Duodenal mucosa (tissue), 2 donors: ENCODE results near the gene SNX30.
A peak's percentile ranks its signal among the peaks of the same experiment; 100 is the strongest.

Experiments used
- H3K27ac ChIP-seq: one replicate; pipeline ENCODE4 v1.7.0; 2013; ENCODE audit warnings: low read depth, low read length
- H3K27me3 ChIP-seq, 2 donors: one replicate each; pipeline ENCODE4 v1.7.0; 2013; ENCODE audit warnings: low read length in 2 of 2, control low read depth in 1 of 2; ENCODE audit not compliant: insufficient read depth in 2 of 2, control insufficient read depth in 1 of 2
- H3K36me3 ChIP-seq, 2 donors: one replicate each; pipeline ENCODE4 v1.7.0; 2013; ENCODE audit warnings: low read length in 2 of 2, control low read depth in 1 of 2; ENCODE audit not compliant: insufficient read depth in 2 of 2, control insufficient read depth in 1 of 2
- H3K4me1 ChIP-seq, 2 donors: one replicate each; pipeline ENCODE4 v1.7.0; 2013; ENCODE audit warnings: low read length in 2 of 2, control low read depth in 1 of 2; ENCODE audit not compliant: insufficient read depth in 2 of 2, control insufficient read depth in 1 of 2
- H3K4me3 ChIP-seq, 2 donors: one replicate each; pipeline ENCODE4 v1.7.0; 2013; ENCODE audit warnings: low read length in 2 of 2, low read depth in 1 of 2
- H3K9ac ChIP-seq, 2 donors: one replicate each; pipeline ENCODE4 v1.7.0; 2013; ENCODE audit warnings: low read length in 2 of 2, low read depth in 1 of 2
- H3K9me3 ChIP-seq, 2 donors: one replicate each; pipeline ENCODE4 v1.7.0; 2013; ENCODE audit warnings: low read length in 2 of 2, control low read depth in 1 of 2; ENCODE audit not compliant: control insufficient read depth in 1 of 2

SNX30 gene, protein sequence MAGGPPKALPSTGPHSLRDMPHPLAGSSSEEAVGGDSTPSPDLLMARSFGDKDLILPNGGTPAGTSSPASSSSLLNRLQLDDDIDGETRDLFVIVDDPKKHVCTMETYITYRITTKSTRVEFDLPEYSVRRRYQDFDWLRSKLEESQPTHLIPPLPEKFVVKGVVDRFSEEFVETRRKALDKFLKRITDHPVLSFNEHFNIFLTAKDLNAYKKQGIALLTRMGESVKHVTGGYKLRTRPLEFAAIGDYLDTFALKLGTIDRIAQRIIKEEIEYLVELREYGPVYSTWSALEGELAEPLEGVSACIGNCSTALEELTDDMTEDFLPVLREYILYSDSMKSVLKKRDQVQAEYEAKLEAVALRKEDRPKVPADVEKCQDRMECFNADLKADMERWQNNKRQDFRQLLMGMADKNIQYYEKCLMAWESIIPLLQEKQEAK

DNA sequence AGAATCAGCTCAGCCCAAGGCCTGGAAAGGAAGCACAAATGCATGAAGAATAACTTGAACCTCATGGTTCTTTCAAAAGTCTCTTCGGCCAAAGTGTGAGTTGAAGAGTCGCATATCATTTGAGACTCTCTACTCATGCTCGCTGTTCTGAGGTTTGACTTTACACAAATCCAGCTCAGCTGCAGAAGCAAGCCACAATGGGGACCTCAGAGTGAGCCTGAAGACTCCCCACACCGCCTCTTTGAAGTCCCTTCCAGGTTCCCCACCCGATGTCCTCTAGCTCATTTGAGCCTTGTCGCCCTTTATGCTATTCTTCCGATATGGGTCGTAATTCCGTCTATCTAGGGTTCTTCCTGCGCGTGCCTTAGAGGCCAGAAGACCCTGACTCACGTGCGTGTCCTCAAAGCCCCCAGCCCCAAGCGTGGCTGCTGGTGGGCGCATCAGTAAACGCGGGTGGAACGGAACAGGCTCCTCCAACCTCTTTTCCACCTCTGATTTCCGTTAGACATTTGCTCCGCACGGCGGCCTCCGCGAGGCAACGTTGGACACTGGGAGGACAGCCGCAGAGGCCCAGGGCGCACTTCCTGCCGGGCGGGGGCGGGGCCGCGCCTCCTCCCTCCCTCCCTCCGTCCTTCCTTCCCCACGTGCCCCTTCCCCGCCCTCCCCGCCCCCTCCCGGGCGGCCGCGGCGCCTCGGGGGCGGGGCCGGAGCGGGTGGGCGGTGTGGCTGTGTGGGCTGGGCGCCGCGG is at the start of gene SNX30:
Gene SNX30 (plus strand): TSS at position 745 of the 748 bp plus-strand sequence. CDS start 242 bp downstream, outside the sequence.
- Histone ChIP-seq H3K4me1 (peaks cover 35 to 38% of the 10 kb centered on the region in 2 donors), H3K9ac (peak within 1 kb of the TSS; percentile 73 to 96)

DNA sequence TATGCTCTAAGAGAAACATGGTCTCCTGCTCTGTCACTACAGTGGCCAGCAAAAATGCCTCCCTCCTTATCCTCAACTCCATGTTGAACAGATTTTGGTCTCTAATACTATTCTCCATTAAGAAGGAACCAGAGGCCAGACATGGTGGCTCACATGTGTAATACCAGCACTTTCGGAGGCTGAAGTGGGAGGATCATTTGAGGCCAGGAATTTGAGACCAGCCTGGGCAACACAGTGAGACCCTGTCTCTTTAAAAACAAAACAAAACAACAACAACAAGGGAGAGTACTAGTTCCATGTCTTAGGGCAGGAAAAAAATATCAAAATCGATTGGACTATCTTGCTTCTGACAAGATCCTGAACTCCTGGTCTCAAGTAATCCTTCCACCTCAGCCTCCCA is 47.3 kb upstream of the SNX30 start:
- Histone ChIP-seq H3K27ac (no peak overlapping the region), H3K9ac (no peak overlapping the region), H3K27me3 (no peaks in the 10 kb centered on the region), H3K4me3 (no peak overlapping the region), H3K36me3 (peaks cover 0 to 12% of the 10 kb centered on the region in 2 donors), H3K9me3 (no peaks in the 10 kb centered on the region), H3K4me1 (no peaks in the 10 kb centered on the region)

More for the DNA sequence above, at the start of gene SNX30:
- Histone ChIP-seq H3K9me3 (no peaks in the 10 kb centered on the region), H3K4me3 (peak within 1 kb of the TSS; percentile 94 to 96), H3K27ac (peak within 1 kb of the TSS; percentile 72), H3K36me3 (no peaks in the 10 kb centered on the region), H3K27me3 (no peaks in the 10 kb centered on the region)

DNA sequence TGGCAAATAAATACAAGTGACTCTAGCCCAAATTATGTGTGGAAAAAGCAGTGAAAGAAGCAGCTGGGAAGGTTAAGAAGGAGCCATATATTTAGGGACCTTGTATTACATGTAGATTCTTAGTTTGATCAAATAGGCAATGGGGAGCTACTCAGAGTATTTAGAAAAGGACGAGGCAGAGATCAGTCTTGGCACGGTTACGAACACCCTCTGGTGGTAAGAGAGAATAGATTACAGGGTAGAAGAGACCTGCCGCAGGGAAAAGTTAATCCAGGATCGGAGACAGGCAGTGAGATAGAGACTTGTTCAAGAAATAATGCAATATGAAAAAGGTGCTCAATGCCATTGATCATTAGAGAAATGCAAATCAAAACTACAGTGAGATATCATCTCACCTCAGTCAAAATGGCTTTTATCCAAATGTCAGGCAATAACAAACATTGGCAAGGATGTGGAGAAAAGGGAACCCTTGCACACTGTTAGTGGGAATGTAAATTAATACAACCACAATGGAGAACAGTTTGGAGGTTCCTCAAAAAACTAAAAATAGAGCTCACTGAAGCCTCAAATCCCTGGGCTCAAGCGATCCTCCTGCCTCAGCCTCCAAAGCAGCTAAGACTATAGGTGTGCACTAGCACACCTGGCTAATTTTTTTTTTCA is 44.7 kb upstream of the SNX30 start:
- no peak overlapping the region for H3K9ac ChIP-seq
- peaks cover 0 to 22% of the 10 kb centered on the region in 2 donors for H3K36me3 ChIP-seq
- H3K4me3 ChIP-seq: no peak overlapping the region
- H3K27me3 ChIP-seq: no peaks in the 10 kb centered on the region
- no peaks in the 10 kb centered on the region for H3K4me1 ChIP-seq
- H3K27ac ChIP-seq: no peak overlapping the region
- no peaks in the 10 kb centered on the region for H3K9me3 ChIP-seq

DNA sequence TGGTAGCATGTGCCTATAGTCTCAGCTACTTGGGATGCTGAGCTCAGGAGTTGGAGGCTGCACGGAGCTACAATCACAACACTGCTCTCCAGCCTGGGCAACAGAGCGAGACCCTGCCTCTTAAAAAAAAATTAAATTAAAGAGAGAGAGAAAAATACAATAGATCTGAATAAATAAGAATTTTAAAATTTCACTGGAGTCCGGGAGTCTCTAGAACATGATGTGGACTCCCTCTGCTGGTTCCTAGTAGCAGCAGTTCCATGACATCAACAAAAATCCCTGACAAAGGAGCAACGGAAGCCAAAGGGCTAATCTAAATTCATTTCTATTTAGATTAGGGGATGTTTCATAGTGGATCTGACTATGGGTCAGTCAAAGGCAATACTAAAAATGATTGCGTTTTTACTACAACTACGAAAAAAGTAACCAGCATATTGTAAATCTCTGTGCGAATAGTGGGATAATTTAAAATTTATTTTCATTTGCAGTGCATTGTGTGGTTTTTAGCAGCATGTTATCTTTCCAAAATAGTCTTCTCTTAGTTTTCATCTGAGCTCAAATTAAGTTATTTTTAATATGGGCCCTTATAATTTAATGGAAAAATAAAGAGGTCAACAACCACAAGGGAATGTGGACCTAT is 39.4 kb upstream of the SNX30 start:
- Histone ChIP-seq H3K4me1 (peaks cover 0 to 3% of the 10 kb centered on the region in 2 donors), H3K4me3 (no peak overlapping the region), H3K27me3 (no peaks in the 10 kb centered on the region), H3K9me3 (no peaks in the 10 kb centered on the region), H3K36me3 (peaks cover 0 to 29% of the 10 kb centered on the region in 2 donors), H3K27ac (no peak overlapping the region), H3K9ac (no peak overlapping the region)

DNA sequence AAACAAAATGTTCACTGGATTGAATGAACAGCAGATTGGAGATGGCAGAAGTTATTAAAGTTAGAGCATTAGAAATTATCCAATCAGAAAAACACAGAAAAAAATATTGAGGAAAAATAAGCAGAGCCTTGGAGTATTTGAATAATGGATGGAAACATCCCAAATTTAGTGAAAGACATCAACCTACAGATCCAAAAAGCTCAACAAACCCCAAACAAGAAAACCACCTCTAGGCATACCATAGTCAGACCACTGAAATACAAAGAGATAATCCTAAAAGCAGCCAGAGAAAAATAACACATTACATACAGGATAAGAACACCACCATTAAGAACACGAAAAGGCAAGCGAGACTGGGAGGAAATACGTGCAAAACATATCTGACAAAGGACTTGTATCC is 37.9 kb upstream of the SNX30 start:
- Histone ChIP-seq H3K4me3 (no peak overlapping the region), H3K27me3 (no peaks in the 10 kb centered on the region), H3K9ac (no peak overlapping the region), H3K27ac (no peak overlapping the region), H3K36me3 (peaks cover 0 to 29% of the 10 kb centered on the region in 2 donors), H3K9me3 (no peaks in the 10 kb centered on the region), H3K4me1 (peaks cover 8 to 12% of the 10 kb centered on the region in 2 donors)

- H3K4me3 ChIP-seq: peak within 1 kb of the TSS; percentile 96 to 98
- H3K27me3 ChIP-seq: no peaks in the 10 kb centered on the region
- H3K9me3 ChIP-seq: no peaks in the 10 kb centered on the region
- H3K36me3 ChIP-seq: peaks cover 0 to 11% of the 10 kb centered on the region in 2 donors
- H3K27ac ChIP-seq: peak within 1 kb of the TSS; percentile 91
- H3K9ac ChIP-seq: peak within 1 kb of the TSS; percentile 98 to 99
- peaks cover 9 to 12% of the 10 kb centered on the region in 2 donors for H3K4me1 ChIP-seq
These were observed 32.8 kb upstream of the SNX30 start, which contains the start of gene INIP for GRCh38 chr9:112717661-112718331. INIP (minus strand) TSS chr9:112718117; CDS start chr9:112716485, 1,632 bp downstream.

- Histone ChIP-seq H3K9me3 (no peaks in the 10 kb centered on the region), H3K27ac (no peak overlapping the region)
These were observed 31.3 kb upstream of the SNX30 start for GRCh38 chr9:112719241-112719691.

DNA sequence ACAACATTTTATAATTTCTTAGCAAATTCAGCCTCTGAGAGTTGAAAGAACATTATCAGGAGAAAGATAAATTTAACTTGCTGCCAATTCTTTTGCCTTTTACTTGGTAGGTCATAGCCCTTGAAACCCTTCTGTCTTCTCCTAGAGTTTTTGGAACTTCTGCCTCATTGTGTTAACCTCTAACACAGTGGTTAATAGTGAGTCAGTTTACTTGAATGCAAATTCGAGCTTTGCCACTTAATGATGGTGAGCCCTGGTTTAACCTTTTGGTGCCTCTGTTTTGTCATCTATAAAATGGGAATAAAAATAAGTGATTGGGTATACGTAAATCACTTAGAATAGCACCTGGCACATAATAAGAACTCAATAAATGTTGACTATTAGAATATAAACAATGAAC is 30.9 kb upstream of the SNX30 start:
- Histone ChIP-seq H3K27ac (no peak overlapping the region), H3K4me3 (no peak overlapping the region), H3K9ac (no peak overlapping the region), H3K27me3 (no peaks in the 10 kb centered on the region), H3K4me1 (peaks cover 9 to 12% of the 10 kb centered on the region in 2 donors), H3K36me3 (peaks cover 0 to 5% of the 10 kb centered on the region in 2 donors), H3K9me3 (no peaks in the 10 kb centered on the region)

More at GRCh38 chr9:112719241-112719691, 31.3 kb upstream of the SNX30 start:
- no peaks in the 10 kb centered on the region for H3K27me3 ChIP-seq
- H3K9ac ChIP-seq: no peak overlapping the region
- H3K36me3 ChIP-seq: peaks cover 0 to 8% of the 10 kb centered on the region in 2 donors
- H3K4me1 ChIP-seq: peaks cover 9 to 12% of the 10 kb centered on the region in 2 donors
- no peak overlapping the region for H3K4me3 ChIP-seq

- Histone ChIP-seq H3K27me3 (no peaks in the 10 kb centered on the region), H3K36me3 (no peaks in the 10 kb centered on the region), H3K9ac (no peak overlapping the region), H3K4me3 (no peak overlapping the region), H3K9me3 (no peaks in the 10 kb centered on the region), H3K27ac (no peak overlapping the region), H3K4me1 (peaks cover 9 to 12% of the 10 kb centered on the region in 2 donors)
These were observed 30.3 kb upstream of the SNX30 start for GRCh38 chr9:112720113-112720780.
